WERI-Rb-1 (cell line): ENCODE data around the gene ABCA10.

ENCODE experiments used
- DNase-seq: peaks from one replicate; pipeline ENCODE4 v3.0.0-alpha.2; 2020
- H3K27ac ChIP-seq: fragments of 250-450 bp; sonication (Bioruptor Pico); 2 replicates; pipeline ENCODE4 v1.5.1; 2020; ENCODE audit warnings: mild to moderate bottlenecking, moderate library complexity
- H3K27me3 ChIP-seq: fragments of 250-450 bp; sonication (Bioruptor Pico); 2 replicates; pipeline ENCODE4 v1.5.1; 2021; ENCODE audit warnings: mild to moderate bottlenecking, low read depth, moderate library complexity; ENCODE audit not compliant: insufficient read depth, severe bottlenecking
- H3K36me3 ChIP-seq: fragments of 250-450 bp; sonication (Bioruptor Pico); 2 replicates; pipeline ENCODE4 v1.5.1; 2020; ENCODE audit warnings: mild to moderate bottlenecking, moderate library complexity
- H3K4me3 ChIP-seq: 2 replicates; pipeline ENCODE4 v1.5.1; 2011; ENCODE audit warnings: low read depth, mild to moderate bottlenecking, control low read depth, low read length
- H3K9me3 ChIP-seq: fragments of 250-450 bp; sonication (Bioruptor Pico); 2 replicates; pipeline ENCODE4 v1.5.1; 2021; ENCODE audit warnings: mild to moderate bottlenecking, moderate library complexity; ENCODE audit not compliant: severe bottlenecking
- TF ChIP-seq, protein P1 (sequence below): IDR thresholded peaks from 2 replicates; pipeline ENCODE4 v1.5.1; 2011; ENCODE audit warnings: low read depth, mild to moderate bottlenecking, control low read depth, inconsistent platforms, low read length

ABCA10 gene

DNA sequence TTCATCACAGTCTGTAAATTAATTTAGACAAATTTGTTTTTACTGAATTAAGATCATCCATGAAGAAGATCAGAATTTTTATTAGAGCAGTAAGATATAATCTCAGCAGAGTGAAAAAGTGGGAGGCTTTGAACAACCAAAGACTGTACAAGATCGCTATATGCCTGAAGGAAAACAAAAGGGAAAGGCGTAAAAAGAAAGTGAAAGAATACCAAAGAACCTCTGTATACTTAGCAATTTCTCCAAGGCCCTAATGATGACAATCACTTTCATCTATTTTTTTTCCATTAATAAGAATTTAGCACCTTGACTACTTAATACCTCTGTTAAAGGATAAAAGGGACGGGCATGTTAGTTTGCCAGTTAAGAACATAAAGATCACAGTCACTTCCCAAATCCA is 38.6 kb upstream of the ABCA10 start:
- H3K27ac ChIP-seq, result no peak overlapping the region
- H3K9me3 ChIP-seq, result no peaks in the 10 kb centered on the region
- no peaks in the 10 kb centered on the region for H3K27me3 ChIP-seq
- H3K4me3 ChIP-seq, result no peak overlapping the region
- TF ChIP-seq, protein P1, sequence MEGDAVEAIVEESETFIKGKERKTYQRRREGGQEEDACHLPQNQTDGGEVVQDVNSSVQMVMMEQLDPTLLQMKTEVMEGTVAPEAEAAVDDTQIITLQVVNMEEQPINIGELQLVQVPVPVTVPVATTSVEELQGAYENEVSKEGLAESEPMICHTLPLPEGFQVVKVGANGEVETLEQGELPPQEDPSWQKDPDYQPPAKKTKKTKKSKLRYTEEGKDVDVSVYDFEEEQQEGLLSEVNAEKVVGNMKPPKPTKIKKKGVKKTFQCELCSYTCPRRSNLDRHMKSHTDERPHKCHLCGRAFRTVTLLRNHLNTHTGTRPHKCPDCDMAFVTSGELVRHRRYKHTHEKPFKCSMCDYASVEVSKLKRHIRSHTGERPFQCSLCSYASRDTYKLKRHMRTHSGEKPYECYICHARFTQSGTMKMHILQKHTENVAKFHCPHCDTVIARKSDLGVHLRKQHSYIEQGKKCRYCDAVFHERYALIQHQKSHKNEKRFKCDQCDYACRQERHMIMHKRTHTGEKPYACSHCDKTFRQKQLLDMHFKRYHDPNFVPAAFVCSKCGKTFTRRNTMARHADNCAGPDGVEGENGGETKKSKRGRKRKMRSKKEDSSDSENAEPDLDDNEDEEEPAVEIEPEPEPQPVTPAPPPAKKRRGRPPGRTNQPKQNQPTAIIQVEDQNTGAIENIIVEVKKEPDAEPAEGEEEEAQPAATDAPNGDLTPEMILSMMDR, result no peak
- H3K36me3 ChIP-seq, result peaks cover 8% of the 10 kb centered on the region
- no peak for DNase-seq

DNA sequence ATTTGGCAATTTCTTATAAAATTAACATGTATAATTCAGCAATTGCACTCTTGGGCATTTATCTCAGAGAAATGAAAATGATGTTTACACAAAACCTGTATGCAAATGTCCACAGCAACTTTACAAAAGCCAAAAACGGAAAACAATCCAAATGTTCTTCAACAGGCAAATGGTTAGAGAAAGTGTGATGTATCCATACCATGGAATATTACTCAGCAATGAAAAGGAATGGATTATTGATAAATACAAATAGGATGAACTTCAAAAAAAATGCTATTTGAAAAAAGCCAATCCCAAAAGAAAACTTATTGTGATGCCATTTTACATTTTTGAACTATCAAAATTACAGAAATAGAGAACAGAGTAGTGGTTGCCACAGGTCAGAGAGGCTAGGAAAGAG is 37.2 kb upstream of the ABCA10 start:
- H3K27ac ChIP-seq, result no peak overlapping the region
- H3K36me3 ChIP-seq, result peaks cover 8% of the 10 kb centered on the region
- H3K27me3 ChIP-seq, result no peaks in the 10 kb centered on the region
- no peak overlapping the region for H3K4me3 ChIP-seq
- TF ChIP-seq, protein P1, result no peak
- no peaks in the 10 kb centered on the region for H3K9me3 ChIP-seq
- no peak for DNase-seq

DNA sequence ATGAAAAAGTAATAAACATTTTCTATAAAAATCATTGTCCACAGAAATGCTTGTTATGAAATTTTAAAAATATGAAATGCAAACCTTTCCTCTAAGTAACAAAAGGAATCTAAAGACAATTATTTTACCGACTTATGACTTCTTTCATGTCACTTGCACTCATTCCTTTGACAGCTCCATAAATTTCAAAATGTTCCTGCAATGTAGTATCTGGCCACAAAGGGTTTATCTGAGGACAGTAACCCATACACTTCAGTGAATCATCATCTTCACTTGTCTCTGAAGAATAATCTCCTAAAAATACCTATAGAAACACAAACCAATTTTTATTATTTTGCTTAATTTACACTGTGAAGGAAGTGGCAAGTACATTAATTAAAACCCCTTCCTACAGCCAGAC is 25.6 kb upstream of the ABCA10 start:
- Histone ChIP-seq H3K9me3 (no peaks in the 10 kb centered on the region), H3K36me3 (peaks cover 37% of the 10 kb centered on the region), H3K27ac (no peak overlapping the region), H3K27me3 (no peaks in the 10 kb centered on the region), H3K4me3 (no peak overlapping the region)
- TF ChIP-seq, protein P1, result no peak
- DNase-seq, result no peak

DNA sequence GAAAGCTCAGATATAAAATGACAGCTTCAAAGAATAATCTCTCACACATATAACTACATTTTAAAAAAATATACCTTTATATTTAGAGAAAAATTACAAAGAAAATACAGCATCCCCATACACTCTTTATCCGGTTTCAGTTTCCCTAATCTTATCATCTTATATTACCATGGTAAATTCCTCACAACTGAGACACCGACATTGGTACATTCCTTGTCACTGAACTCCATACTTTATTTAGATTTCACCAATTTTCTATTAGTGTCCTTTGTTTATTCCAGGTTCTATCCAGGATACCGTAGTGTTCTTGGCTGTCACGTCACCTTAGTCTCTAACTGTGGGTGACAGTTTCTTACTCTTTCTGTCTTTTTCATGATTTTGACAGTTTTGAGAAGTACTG is 22.0 kb upstream of the ABCA10 start:
- H3K36me3 ChIP-seq, result peaks cover 38% of the 10 kb centered on the region
- H3K4me3 ChIP-seq, result no peak overlapping the region
- DNase-seq, result no peak
- no peaks in the 10 kb centered on the region for H3K27me3 ChIP-seq
- no peaks in the 10 kb centered on the region for H3K9me3 ChIP-seq
- no peak overlapping the region for H3K27ac ChIP-seq
- TF ChIP-seq, protein P1, result no peak

DNA sequence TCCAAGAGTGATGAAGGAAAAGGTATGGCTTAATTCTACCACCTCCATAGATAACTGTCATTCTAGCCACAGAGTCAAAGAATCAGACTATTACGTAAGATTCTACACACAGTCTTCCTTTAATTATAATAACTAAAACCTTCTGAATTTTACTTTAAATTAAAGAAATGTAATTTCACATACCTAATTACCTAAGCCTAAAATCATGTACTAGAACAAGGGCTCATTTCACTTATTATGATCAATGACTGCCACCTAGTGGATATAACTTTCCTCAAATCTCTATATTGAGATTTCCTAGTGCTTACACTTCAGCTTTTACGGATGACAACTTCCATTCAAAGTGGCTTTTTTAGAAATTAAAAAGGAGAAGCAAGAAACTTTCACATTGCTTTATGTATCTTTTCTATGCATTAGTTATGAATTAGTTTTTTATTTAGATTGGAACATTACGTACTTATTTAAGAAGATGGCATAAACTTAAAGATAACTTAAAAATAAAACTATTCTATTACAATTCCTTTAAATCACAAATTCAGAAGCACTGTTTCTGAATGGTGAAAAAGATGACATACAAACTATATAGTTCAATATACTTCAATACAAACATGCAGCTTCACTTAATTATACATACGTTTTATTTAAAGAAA is 18.2 kb upstream of the ABCA10 start:
- no peak overlapping the region for H3K27ac ChIP-seq
- no peaks in the 10 kb centered on the region for H3K9me3 ChIP-seq
- H3K27me3 ChIP-seq, result no peaks in the 10 kb centered on the region
- no peak overlapping the region for H3K4me3 ChIP-seq
- peaks cover 8% of the 10 kb centered on the region for H3K36me3 ChIP-seq
- TF ChIP-seq, protein P1, result peak; percentile 13; the same call in 1 of the 2 replicates
- no peak for DNase-seq

DNA sequence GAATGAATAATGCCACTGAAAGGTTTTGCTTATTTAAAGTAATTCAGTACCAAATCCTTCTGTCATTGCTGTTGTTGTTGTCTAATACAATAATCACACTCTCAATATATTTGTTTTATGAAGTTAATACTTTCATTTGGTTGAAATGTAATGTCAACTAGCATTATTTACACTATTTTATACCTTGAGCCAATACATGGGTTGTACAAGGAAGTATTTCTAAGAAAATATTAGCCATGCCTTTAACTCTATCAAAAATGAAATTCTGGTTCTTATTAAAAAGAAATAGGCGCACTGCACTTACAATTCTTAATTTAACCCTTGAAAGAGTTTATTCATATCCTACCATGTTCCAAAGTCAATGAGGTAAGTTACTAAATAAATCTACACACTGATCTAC is 17.6 kb upstream of the ABCA10 start:
- peaks cover 8% of the 10 kb centered on the region for H3K36me3 ChIP-seq
- TF ChIP-seq, protein P1, result no peak
- no peak for DNase-seq
- no peaks in the 10 kb centered on the region for H3K9me3 ChIP-seq
- no peaks in the 10 kb centered on the region for H3K27me3 ChIP-seq
- H3K27ac ChIP-seq, result no peak overlapping the region
- no peak overlapping the region for H3K4me3 ChIP-seq
